Inferior parietal cortex (tissue), 1 donor: ENCODE measurements around the gene ZNF580.

Experiments used
- DNase-seq: peaks from one replicate; pipeline ENCODE4 v3.0.0-alpha.2; 2016; ENCODE audit errors: extremely low spot score

Gene ZNF580, protein sequence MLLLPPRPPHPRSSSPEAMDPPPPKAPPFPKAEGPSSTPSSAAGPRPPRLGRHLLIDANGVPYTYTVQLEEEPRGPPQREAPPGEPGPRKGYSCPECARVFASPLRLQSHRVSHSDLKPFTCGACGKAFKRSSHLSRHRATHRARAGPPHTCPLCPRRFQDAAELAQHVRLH

DNA sequence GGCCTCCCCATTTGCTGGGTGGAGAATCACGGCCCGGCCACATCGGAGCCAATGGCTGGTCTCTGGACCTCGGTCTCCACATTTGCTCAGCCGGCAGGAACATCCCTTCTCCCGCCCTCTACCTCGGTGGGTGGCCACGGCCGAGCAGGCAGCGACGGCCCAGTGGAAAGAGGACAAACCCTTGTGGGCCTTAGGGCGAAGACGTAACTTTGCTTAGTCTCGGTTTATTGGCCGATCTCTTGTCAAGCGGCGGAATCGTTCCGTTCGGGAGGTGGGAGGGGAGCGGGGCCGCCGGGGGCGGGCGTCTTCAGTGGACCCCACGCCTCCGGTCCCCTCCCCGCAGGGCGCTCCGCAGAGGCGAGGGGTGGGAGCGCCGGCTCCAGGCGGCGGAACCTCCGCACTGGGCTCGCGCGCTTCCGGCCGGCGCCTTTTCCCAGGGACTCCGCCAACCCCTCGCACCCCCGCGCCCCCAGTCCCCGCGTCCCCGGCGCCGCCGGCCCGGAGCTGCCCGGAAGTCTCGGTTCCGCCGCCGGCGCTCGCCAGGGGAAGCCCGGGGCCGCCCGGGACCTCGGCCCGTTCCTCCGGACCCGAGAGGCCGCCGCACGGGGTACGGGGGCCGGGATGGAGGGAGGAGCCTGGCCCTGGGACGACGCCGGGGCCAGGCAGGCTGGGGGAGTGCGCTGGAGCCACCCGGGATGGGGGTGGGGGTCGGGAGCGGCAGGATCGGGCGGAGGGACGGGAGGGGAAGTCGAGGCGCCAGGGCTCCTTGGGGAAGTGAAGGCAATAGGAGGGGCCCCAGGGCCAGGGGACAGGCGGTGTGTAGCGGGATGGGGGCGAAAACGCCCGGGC, at the start of gene ZNF580:
ZNF580 (plus strand) TSS at position 426 of the 849 bp plus-strand sequence. CDS start 1,507 bp downstream, outside the sequence.
- DNase-seq, result peak; percentile 52

DNA sequence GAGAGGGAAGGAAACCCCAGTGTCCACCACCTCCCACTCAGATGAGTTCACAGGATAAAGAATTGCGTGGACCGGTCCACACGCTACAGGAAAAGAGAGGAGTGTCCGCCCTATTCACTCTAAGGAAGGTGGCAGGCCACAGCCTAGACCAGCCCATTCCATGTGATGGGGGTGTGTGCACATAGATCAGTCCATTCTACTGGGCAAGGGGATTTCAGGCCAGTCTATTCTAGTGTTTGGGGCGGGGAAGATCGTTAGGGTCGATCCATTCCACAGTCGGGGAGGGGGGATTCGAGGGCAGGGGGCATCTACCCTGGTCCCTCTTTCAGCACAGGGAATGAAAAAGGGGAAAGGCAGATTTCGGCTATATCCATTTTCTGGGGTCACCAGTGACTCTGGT, 49.2 kb upstream of the ZNF580 start:
- no peak for DNase-seq

DNA sequence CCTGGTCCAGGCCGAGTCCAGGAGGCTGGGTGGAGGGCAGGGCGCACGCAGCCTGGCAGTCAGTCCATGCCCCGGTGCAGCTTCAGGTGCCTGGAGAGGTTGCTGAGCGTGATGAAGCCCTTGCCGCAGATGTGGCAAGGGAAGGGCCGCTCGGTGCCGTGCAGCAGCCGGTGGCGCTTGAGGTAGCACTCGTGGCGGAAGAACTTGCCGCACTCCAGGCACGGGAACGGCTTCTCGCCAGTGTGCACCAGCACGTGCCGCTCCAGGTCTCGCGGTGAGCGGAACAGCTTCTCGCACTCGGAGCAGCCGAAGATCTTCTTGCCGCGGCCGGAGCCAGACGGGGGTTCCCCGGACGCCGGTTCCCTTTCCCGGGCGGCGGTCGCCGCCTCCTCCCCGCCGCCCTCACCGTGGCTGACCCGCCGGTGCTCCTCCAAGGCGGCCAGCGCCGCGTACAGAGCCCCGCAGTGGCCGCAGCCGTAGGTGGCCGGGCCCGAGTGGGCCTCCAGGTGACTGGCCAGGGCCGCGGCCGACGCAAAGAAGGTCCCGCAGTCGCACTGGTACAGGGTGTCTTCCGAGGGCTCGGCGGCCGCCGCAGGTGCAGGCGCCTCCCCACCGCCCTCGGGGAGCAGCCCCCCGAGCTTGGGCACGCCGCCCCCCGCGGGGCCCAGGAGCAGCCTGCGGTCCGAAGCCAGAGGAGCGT, 48.3 kb upstream of the ZNF580 start:
- DNase-seq, result no peak

DNA sequence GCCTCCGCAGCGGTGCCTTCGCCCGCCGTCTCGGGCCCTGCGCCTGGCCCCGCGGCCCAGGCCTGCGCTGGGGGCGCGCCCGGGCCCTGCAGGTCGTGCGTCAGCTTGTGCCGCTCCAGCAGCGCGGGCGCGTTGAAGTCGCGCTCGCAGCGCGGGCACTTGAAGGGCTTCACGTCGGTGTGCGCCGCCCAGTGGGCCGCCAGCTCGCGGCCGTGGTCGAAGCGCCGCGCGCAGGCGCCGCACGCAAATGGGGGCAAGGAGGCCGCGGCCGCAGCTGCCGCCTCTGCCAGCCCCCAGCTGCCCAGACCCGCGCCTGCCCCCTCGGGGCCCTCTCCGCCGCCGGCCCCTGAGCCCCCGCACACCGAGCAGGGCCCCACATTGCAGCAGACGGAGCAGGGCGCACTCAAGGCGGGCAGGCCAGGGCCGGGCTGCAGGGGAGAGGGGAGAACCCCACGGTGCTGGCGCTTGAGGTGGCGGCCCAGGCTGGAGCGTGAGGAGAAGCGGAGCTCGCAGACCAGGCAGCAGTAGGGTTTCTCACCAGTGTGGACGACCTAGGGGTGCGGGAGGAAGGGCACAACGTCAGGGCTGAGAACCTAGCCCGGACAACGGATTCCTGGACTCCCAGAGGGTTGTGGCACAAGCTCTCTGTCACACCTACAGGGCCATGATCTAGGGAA, 47.6 kb upstream of the ZNF580 start:
- no peak for DNase-seq

DNA sequence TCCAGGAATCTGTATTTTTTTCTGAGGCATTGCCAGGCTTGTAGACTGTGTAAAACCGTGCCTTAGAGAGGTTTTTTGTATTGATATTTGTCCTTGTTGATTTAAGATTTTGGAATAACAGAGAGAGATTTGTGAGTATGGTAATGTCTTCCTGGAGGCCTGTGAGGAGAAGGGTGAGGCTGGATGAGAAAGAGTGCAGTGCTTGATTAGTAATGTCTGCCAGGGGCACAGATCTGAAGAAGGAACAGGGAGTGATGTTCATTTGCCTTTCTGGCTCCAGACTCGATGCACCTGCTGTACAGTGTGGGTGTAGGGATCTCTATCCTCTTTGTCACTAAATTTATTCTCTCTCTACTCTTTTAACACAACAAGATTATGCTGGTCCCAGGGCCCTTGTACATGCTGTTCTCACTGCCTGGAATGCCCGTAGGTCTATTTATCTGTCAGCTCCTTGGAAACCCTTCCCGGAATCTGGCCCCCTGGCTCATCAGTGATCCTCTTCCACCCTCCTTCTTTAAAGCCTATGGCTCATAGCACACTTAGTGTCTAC, 45.7 kb upstream of the ZNF580 start:
- DNase-seq, result no peak

DNA sequence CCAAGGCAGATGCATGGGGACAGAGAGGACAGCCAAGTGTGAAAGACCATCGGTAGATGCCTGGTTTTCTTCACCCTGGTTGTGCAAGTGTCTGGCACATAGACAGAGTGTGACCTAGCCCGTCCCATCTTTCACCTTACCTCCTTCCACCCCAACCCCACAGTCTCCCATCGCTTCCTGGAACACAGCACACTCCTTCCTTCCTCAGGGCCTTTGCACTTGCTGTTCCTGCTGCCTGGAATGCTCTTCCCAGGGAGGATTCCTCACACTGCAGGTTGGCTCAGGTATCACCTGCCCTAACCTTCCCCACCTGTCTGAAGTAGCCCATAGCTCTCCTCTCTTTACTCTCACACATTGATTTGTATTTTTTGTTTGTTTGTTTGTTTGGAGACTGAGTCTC, 44.5 kb upstream of the ZNF580 start:
- no peak for DNase-seq

DNA sequence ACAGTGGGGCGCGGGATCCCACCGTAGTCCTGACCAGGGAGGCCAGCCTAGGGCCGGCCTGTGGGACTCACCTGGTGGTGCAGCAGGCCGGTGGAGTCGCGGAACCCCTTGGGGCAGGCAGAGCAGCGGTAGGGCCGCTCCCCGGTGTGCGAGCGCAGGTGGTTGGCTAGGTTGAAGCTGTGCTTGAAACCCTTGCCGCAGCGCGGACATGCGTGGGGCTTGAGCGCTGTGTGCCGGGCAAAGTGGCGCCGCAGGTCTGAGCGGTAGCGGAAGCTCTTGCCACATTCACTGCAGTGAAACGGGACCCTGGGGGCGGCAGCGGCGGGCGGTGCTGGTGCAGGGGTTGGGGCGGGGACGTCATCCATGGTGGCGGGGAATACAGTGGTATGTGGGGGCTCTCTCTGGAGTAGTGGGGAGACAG, 43.3 kb upstream of the ZNF580 start:
- DNase-seq, result no peak

DNA sequence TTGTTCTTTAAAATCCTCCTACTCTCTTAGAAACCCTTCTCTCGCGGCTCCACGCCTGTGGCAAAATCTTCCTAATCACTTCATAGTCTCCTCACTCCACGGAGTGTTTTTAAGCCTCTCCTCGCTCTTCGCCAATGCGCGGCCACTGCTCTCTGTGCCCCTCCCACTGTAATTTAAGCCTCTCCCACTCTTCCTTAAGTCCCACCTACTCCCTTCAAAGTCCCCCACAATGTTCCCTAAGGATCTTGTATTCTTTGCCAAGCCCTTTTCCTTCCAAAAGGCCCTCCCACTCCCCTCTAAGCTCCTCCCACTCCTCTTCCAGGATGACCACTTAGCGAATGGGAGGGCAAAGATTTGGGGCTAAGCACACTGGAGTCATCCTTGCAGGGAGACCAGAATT, 42.8 kb upstream of the ZNF580 start:
- no peak for DNase-seq

DNA sequence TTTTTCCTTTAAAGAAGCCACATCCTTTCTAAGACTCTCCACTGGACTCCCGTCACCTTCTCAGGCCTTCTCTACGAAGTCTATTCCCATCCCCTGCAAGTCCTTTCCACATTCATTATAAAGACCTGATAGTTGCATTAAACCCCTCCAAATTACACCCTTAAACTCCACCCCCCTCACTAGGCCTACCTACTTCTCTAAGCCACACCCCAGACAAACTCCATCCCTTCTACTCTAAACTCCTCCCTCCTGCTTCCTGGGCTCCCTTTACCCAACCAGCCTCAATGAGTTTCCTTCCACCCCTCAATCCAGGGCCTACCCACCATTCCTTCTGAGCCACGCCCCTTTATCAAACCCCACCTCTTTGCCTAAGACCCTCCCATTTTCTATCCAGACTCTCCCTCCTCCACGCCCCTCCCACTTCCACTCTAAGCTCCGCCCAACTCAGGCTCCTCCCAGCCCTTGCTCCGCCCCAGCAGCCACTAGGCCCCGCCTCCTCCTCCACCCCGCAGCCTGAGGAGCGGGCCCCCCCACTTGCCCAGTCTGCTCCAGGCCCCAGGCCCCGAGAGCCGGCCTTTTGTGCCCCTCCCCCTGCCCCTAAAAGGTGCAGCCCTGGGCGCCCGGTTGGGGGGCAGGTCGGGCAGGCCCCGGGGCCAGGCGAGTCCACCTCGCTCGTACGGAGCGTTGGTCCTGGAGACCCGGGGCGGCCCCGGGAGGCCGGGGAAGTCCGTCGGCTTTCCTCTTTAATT, 41.9 kb upstream of the ZNF580 start:
- DNase-seq, result peak; percentile 79

DNA sequence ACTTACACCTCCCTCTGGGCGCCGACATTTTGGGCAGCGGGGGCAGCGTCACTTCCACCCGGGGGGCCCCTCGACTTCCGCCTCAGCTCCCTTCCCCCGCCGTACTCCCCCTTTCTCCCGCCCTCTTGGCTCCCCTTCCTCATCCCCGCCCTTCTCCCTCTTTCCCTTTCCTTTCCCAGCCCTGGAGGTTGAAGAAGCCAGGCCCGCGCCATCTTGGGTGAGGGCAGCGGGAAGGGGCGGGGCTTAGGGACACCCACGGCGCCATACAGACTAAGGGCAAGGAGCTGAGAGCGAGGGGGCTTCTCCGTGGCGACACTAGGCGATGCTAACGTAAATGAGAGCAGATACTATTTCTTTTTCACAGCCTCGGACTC, 41.3 kb upstream of the ZNF580 start, which contains the start of gene FIZ1:
FIZ1 (minus strand) TSS at position 50 of the 374 bp plus-strand sequence. CDS start 1,652 bp downstream, outside the sequence.
- peak; percentile 96 for DNase-seq

DNA sequence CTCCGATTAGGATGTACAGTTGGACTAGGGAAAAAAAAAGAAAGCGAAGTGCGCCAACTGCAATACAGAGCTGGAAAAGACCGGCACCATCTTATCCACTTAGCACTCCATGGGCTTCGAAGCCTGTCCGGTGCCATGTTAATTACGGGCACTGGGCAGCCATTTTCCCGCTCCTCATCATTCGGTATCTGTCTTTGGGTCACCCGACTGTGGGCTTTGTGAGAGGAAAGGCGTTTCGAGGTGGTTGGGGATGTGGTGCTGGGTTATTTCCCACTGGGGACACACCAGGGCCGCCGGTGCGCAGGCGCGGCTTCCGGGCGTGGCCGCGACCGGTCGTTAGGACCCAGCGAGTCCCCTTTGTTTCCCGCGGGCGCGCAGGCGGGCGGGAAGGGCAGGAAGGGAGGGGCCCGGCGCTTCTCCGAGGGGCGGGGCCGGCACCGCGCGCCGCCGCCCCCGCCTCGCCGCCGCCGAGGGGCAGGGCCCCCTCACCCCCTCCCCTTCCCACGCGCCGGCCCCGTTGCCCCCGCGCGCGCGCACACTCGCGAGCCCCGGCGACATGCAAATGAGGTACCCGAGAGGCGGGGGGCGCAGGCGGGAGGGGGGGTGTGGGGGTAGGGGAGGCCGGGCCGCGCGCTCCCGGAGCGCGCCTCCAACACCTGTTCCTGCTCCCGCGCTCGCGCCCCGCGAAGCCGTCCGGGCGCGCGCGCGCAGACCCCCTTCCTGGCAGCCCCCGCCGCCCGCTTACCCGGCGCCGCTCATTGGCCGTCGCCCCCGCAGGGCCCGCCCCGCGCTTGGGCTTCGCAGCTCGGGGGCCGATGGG, 40.8 kb upstream of the ZNF580 start, which contains the start of gene ZNF524:
ZNF524 (plus strand) TSS at position 447 of the 820 bp plus-strand sequence. CDS start 1,825 bp downstream, outside the sequence.
- peak; percentile 94 for DNase-seq

DNA sequence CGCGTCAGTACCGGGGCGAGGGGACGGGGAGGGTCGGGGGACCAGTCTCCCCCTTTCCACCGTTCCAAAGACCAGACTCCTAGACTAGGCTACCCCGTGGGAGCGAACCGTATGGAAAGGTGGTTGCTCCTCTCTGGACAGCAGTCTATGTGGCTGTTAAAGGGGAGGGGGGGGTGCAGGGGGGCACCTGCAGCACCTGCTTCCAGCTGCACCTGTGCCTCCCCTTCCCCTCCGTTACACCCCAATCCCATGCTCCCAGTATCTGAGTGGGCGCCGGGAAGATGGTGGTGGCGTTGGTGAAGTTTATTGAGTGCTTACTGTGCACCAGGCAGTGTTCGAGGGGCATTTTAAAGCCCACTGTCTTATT, 40.2 kb upstream of the ZNF580 start:
- no peak for DNase-seq

DNA sequence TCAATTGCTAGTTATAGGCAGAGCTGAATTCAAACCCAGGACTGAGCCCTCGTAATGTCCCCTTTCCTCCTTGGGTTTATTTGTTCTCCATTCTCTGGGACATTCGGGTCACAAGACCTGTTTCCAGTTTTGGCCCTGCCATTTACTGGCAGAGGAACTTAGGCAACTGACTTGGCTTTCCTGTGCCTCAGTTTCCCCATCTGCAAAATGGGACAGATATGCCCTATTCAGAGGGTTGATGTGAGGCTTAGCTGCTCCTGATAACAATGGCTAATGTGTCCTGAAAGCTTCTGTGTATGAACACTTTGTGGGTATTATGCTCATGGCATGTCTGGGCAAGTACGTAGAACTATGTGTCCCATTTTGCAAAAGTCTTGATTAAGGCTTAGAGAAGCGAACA, 39.7 kb upstream of the ZNF580 start:
- DNase-seq, result no peak

DNA sequence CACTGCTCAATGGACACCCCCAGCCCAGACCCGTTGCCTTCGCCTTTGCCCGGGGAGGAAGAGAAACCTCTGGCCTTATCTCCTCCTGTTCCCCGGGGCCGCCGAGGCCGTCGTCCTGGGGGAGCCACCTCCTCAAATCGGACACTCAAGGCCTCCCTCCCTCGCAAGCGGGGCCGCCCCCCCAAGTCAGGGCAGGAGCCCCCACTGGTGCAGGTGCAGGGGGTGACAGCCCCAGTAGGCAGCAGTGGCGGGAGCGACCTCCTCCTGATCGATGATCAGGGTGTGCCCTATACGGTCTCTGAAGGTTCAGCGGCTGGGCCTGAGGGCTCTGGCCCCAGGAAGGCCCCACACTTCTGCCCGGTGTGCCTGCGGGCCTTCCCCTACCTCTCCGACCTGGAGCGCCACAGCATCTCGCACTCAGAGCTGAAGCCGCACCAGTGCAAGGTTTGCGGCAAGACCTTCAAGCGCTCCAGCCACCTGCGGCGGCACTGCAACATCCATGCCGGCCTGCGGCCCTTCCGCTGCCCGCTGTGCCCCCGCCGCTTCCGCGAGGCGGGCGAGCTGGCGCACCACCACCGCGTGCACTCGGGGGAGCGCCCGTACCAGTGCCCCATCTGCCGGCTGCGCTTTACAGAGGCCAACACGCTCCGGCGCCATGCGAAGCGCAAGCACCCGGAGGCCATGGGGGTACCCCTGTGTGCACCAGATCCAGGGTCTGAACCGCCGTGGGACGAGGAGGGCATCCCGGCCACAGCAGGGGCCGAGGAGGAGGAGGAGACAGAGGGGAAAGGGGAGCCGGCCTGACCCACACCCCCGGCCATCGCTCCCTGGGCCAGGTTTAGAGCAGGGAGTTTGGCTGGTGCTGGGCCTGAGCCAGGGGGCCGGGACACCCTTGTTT, 38.4 kb upstream of the ZNF580 start:
- no peak for DNase-seq

DNA sequence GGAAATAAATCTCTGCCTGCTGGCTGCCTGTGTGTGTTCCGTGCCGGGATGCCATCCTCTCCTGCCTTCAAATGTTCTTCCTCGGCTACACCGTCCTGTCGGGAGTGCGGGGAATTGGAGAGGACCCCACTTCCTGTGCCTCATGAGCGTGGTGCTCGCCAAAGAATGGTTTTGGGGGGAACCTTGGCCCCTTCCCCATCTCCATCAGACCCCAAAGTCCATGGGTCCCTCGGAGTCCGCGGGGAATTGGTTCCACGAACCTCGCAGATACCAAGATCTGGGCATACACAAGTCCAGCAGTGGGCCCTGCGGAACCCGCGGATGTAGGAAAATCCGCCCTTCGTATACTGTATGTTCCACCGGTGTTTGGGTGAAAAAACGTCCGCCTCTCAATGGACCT, 37.7 kb upstream of the ZNF580 start:
- DNase-seq, result no peak

DNA sequence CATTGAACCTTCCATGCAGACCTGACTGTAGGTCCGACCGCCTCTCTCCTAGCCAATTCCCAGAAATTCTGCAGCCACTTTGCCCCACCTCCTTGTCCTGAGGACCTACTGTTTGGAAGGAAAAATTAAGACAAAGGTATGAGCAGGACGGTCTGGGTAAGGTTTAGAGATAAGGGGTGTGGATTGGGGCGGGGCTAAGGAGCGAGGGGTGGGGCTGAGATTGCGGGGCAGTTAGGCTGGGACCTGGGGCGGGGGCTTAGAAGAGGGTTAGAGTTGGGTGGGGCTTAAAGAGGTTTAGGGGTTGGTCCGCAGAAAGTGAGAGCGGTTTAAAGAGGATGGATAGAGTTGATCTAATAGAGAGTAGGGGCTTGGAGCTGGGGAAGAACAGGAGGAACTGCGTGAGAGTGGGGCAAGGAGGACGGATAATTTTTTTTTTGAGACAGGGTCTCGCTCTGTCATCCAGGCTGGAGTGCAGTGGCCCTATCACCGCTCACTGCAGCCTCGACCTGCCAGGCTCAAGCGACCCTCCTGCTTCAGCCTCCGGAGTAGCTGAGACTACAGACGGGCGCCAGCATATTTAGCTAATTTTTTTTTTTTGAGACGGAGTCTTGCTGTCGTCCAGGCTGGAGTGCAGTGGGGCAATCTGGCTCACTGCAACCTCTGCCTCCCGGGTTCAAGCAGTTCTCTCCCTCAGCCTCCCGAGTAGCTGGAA, 37.1 kb upstream of the ZNF580 start:
- DNase-seq, result no peak

DNA sequence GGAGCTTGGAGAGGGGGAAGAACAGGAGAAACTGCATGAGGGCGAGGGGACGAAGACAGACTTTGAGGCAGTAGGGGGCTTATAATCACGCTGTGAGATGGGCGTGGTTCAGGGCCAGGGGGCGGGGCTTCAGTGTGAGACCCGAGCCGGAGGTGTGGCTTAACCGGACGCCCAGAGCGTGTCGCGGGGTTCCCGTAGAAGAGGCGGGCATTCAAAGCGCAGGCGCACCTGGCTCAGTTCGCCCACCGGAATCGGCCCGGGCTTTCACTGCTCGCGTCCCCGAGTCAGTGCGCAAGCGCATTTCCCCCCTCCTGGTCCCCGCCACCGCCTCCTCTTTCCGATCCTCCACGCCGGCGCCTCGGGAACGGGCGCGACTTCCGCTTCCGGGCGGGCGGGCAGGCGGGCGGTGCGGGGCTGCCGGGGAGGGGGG, 35.6 kb upstream of the ZNF580 start:
- peak; percentile 95 for DNase-seq
